GM21526 (cell line): ENCODE data around the gene MMP25.
A peak's percentile ranks its signal among the peaks of the same experiment; 100 is the strongest.
"Not testable (repeated sequence)": the region's sequence is repeated elsewhere in the genome, so short reads cannot be mapped to it uniquely, and the experiment has no call there.

Experiments
- ATAC-seq: cut with Tn5 transposase; IDR thresholded peaks from one replicate; pipeline ENCODE4 v1.9.1; 2021; ENCODE audit warnings: moderate library complexity; ENCODE audit not compliant: unreplicated experiment, low FRiP score

MMP25 gene

GRCh38 chr16:3070608-3071111 is 24.3 kb downstream of the MMP25 start:
- ATAC-seq = no peak

- no peak for ATAC-seq
These were observed 25.3 kb downstream of the MMP25 start for GRCh38 chr16:3071655-3072054.

GRCh38 chr16:3072148-3072547 is 25.8 kb downstream of the MMP25 start:
- not testable (repeated sequence) for ATAC-seq

DNA sequence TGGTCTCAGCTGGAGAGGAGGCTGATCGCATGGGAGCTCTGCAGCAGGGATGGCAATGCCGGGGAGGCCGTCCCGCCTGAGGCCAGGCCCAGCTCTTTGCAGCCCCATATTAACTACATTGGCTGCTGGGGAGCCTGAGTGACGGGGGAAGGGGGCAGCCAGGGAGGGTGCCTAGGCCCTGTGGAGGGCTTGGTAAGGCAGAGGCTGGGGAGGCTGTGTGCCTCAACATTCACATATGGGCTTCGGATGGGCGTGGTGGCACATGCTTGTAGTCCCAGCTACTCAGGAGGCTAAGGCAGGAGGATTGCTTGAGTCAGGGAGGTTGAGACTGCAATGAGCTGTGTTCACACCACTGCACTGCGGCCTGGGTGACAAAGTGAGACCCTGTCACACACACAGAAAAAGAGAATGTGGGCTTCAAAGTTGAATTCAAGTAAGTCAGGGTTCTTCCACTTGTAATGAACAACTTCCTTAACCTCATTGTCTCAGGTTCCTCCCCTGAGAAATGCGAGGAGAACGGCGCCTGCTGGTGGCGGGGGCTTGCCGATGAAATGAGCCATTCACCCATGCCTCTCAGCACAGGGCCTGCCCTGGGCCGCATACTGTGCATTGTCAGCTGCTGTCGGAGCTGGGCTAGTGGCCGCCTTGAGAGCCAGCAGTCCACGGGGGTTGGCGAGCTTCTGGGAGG is 26.4 kb downstream of the MMP25 start:
- not testable (repeated sequence) for ATAC-seq

- no peak for ATAC-seq
These were observed 27.1 kb downstream of the MMP25 start for GRCh38 chr16:3073448-3073847.

DNA sequence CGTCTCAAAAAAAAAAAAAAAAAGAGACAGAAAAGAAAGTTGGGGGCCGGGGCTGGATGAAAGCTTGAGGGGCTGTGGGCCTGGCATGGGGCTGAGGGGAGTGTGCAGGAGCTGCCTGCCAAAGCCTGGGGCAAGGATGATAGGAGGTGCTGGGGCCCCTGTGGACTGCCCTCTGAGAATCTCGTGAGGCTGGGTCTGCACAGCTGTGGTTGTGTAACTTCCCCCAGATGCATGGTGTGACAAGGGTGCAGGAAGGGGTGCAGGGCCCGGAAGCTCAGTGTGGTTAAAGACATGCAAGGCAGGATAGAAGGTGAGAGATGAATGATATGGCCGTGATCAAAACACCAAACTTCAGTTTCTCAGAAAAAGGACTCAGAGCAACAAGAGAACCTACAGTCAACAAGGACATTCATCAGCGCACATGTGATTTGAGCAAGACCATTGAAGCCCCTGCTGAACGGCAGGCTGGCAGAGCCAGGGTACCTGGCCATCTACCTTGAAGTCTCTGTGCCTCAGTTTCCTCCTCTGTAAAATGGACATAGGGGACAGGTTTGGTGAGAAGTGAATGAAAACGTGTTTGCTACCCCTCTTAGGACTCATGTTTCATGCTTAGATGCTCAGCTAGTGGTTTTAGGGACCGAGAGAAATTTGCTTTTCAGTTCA is 28.6 kb downstream of the MMP25 start:
- ATAC-seq = peak; percentile 68

DNA sequence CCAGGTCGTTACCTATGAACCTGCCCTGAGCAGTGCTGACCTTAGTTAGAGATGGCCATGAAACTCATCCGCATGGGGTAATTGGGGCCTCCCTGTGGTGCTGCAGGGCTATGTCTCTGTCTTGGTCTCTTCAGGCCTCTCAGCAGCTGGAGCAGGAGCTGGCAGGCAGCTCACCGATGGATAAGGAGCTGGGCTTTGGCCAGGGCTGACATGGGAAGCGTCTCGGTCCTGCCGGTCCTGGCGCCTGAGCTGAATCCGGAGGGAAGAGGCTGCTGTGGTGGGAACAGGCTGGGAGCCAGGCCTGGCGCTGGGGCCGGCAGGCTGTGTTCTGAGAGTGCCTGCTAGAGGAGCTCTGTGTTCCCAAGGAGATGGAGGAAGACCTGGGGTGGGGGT is 29.2 kb downstream of the MMP25 start:
- no peak for ATAC-seq

- ATAC-seq = not testable (repeated sequence)
These were observed 29.6 kb downstream of the MMP25 start for GRCh38 chr16:3075946-3076345.

DNA sequence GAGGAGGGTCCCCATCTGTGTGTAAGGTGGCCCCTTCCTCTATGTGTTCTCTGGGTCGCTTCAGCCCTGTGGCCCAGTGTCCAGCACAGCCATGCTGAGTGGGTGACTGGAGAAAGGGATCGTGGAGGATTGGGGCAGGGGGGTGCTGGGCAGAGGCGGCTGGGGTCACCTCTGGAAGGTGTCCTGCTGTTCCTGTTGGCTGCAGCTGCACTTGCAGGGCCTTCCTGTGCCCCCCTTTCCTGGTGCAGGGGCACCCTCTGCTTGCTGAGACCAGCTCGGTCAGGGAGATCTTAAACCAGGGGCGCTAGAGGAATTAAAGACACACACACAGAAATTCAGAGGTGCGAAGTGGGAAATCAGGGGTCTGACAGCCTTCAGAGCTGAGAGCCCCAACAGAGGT is 30.2 kb downstream of the MMP25 start:
- no peak for ATAC-seq

DNA sequence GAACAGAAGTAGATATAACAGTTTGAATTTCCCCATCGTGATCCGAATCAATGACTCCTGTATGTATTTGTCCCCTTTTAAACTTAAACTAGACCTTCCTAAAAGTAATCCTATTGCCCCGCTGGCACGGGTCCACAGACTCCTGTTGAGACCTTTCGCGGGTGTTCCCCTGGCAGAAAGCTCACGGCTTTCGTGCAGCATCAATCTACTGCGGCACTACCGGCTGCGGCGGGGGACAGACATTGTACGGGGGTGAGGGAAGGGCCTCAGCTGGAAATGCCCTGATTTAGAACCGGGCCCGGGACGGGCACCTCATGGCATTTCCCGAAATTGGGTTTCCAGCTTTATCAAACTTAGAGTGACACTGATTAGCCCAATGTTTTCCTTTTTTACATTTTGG is 33.7 kb downstream of the MMP25 start:
- ATAC-seq = no peak

DNA sequence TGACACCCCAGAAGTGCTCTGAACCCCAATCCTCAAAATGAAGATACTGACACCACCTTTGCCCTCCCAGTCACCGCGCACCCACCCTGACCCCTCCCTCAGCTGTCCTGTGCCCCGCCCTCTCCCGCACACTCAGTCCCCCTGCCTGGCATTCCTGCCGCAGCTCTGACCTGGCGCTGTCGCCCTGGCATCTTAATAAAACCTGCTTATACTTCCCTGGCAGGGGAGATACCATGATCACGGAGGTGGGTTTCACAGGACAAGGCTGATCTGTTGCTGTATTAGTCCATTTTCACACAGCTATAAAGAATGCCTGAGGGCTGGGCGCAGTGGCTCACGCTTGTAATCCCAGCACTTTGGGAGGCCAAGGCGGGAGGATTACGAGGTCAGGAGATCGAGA is 35.6 kb downstream of the MMP25 start:
- not testable (repeated sequence) for ATAC-seq

GRCh38 chr16:3083408-3083807 is 37.0 kb downstream of the MMP25 start:
- ATAC-seq = not testable (repeated sequence)

DNA sequence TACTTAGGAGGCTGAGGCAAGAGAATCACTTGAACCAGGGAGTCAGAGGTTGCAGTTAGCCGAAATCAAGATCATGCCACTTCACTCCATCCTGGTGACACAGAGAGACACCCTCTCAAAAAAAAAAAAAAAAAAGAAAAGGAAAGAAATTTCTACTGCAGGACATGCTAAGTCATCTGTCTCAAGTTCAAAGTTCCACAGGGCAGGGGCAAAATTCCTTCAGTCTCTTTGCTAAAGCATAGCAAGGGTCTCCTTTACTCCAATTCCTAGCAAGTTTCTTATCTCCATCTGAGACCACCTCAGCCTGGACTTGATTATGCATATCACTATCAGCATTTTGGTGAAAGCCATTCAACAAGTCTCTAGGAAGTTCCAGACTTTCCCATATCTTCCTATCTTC is 38.1 kb downstream of the MMP25 start:
- no peak for ATAC-seq

GRCh38 chr16:3084969-3085670 is 38.8 kb downstream of the MMP25 start:
- ATAC-seq = no peak

DNA sequence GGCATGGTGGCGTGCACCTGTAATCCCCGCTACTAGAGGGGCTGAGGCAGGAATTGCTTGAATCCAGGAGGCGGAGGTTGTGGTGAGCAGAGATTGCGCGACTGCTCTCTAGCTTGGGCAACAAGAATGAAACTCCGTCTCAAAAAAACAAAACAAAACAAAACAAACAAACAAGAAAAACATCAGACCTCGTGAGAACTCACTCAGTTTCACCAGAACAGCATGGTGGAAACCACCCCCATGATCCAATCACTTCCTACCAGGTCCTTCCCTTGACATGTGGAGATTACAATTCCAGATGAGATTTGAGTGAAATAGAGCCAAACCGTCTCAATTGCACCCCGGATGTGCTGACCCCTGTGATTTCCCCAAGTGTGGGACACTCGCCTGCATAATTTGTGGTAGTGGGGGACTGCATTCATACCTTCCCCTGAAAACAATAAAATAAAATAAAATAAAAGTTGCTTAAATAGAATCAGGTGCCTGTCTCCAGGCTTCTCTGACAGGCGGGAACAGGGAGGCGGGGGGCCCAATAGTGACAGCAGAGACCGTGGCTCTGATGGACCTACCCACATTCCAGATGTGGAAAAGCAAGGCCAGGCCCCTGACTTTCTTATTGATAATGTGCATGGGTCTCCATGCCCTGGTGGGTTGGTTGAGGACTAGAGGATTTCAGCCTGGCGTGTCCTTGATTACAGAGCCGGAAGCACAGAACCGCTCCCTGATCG is 39.7 kb downstream of the MMP25 start:
- no peak for ATAC-seq

DNA sequence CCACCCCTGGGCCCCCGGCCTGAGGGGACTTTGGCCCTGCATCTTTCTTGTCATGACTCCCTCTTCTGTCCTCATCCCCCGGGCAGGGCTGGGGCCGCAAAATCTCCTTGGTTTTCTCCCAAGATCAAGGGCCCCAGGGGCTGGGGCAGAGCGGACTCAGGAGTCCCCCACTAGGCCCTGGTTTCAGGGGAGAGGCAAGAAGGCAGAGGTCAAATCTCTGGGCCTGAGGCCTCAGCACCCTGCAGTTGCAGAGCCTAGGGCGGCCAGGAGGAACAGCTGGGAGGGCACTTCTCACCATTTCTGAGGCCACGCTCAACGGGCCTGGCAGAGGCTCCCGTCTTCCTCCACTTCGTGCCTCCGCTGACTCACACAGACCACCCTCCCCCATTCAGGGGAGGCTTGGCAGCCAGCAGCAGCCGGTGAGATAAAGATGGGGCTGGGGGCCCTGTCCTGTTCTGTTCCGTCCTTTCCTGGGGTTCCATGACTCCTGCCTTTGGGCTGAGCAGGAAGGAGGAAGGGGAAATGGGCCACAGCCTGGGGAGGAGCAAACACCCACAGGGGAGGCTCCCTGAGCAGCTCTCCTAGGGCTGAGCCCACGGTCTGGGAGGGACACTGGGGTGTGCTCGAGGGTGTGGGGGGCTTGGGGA is 40.4 kb downstream of the MMP25 start:
- no peak for ATAC-seq

DNA sequence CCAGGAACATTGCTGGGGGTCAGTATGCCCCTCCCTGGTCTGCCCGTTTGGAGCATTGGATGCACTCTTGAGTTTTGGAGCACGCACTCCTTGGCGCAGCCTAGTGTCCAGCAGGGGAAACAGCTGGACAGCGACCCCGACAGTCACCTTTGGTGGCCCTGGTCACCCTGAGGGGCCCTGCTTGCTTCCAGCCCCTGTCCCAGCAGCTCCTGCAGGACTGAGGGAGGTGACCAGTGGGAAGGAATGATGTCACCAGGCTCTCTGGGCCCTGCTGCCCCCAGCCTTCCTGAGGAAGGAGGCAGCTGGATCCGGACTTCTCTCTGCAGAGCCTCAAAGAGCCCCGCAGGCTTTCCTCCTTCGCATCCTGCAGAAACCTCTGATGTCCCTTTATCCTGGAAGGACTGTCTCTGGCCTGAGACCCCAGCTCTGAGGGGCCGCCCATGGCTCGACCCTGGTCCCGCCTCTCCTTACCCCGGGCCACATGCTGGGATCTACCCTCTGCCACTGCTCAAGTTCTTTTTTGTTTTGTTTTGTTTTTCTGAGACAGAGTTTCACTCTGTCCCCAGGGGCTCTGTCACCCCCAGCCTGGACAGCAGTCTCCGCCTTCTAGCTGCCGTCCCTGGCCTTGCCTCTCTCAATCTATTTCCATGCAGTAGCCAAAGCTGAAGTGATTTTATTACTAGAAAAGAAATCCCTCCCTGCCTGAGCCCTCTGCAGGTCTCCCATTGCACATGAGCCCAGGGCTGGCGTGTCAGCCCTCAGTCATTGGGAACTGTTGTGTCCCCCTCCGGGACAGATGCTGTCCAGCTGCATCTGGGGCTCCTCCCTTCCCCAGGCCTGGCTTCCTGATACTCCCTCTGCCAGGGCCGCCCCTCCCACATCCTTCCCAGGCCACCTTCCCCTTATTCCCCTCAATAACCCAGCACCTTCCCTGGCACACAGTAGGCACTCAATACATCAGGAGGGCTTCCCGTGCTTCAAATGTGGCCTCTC is 41.2 kb downstream of the MMP25 start:
- no peak for ATAC-seq

GRCh38 chr16:3088450-3088849 is 42.1 kb downstream of the MMP25 start:
- no peak for ATAC-seq
